Activated T-cell treated with anti-CD3 and anti-CD28 coated beads, Interleukin-2, amount 50 U/mL, for 24 hours (primary cell): ENCODE data around the gene IP6K2.

Source experiments
- DNase-seq: peaks from one replicate; pipeline ENCODE4 v3.0.0-alpha.2; 2020
- H3K27ac Mint-ChIP-seq: 2 replicates; pipeline ENCODE4 v1.8.0; 2020; ENCODE audit warnings: mild to moderate bottlenecking, mixed read lengths
- H3K27me3 Mint-ChIP-seq: 2 replicates; pipeline ENCODE4 v1.8.0; 2020; ENCODE audit warnings: mixed read lengths
- H3K36me3 Mint-ChIP-seq: 2 replicates; pipeline ENCODE4 v1.8.0; 2020; ENCODE audit warnings: low read depth, mixed read lengths
- H3K4me1 Mint-ChIP-seq: 2 replicates; pipeline ENCODE4 v1.8.0; 2020; ENCODE audit warnings: low read depth, mixed read lengths
- H3K4me3 Mint-ChIP-seq: 2 replicates; pipeline ENCODE4 v1.8.0; 2020; ENCODE audit warnings: mild to moderate bottlenecking, moderate library complexity, mixed read lengths
- H3K9me3 Mint-ChIP-seq: 2 replicates; pipeline ENCODE4 v1.8.0; 2020; ENCODE audit warnings: mixed read lengths

IP6K2 gene

GRCh38 chr3:48656061-48656840, 60.8 kb downstream of the IP6K2 start:
- H3K27ac Mint-ChIP-seq = peak overlapping the region; percentile 90
- no peaks in the 10 kb centered on the region for H3K9me3 Mint-ChIP-seq
- H3K27me3 Mint-ChIP-seq = peaks cover 23% of the 10 kb centered on the region
- DNase-seq = peak; percentile 92
- H3K36me3 Mint-ChIP-seq = peaks cover 19% of the 10 kb centered on the region
- peaks cover 23% of the 10 kb centered on the region for H3K4me1 Mint-ChIP-seq
- peak overlapping the region; percentile 78 for H3K4me3 Mint-ChIP-seq

GRCh38 chr3:48655606-48656005, 61.4 kb downstream of the IP6K2 start:
- H3K27ac Mint-ChIP-seq = peak overlapping the region; percentile 90
- no peaks in the 10 kb centered on the region for H3K9me3 Mint-ChIP-seq
- H3K4me3 Mint-ChIP-seq = peak overlapping the region; percentile 78
- no peak for DNase-seq
- peaks cover 21% of the 10 kb centered on the region for H3K4me1 Mint-ChIP-seq
- H3K27me3 Mint-ChIP-seq = peaks cover 18% of the 10 kb centered on the region
- peaks cover 24% of the 10 kb centered on the region for H3K36me3 Mint-ChIP-seq

- Mint-ChIP-seq H3K27ac (peak overlapping the region; percentile 90), H3K4me3 (peak overlapping the region; percentile 78)
- DNase-seq = no peak
These were observed 62.0 kb downstream of the IP6K2 start for GRCh38 chr3:48655063-48655462.

GRCh38 chr3:48652923-48653715, 63.9 kb downstream of the IP6K2 start:
- H3K9me3 Mint-ChIP-seq = no peaks in the 10 kb centered on the region

More at GRCh38 chr3:48655063-48655462, 62.0 kb downstream of the IP6K2 start:
- Mint-ChIP-seq H3K27me3 (peaks cover 12% of the 10 kb centered on the region), H3K9me3 (no peaks in the 10 kb centered on the region), H3K36me3 (peaks cover 24% of the 10 kb centered on the region), H3K4me1 (peaks cover 21% of the 10 kb centered on the region)

GRCh38 chr3:48651771-48652170, 65.2 kb downstream of the IP6K2 start:
- no peaks in the 10 kb centered on the region for H3K27me3 Mint-ChIP-seq
- H3K36me3 Mint-ChIP-seq = peaks cover 24% of the 10 kb centered on the region
- no peak overlapping the region for H3K4me3 Mint-ChIP-seq
- DNase-seq = no peak
- no peak overlapping the region for H3K27ac Mint-ChIP-seq
- peaks cover 12% of the 10 kb centered on the region for H3K4me1 Mint-ChIP-seq
- no peaks in the 10 kb centered on the region for H3K9me3 Mint-ChIP-seq

More at GRCh38 chr3:48652923-48653715, 63.9 kb downstream of the IP6K2 start:
- H3K27me3 Mint-ChIP-seq = no peaks in the 10 kb centered on the region
- H3K4me3 Mint-ChIP-seq = no peak overlapping the region
- peaks cover 21% of the 10 kb centered on the region for H3K4me1 Mint-ChIP-seq
- no peak for DNase-seq
- H3K36me3 Mint-ChIP-seq = peaks cover 24% of the 10 kb centered on the region
- H3K27ac Mint-ChIP-seq = no peak overlapping the region

DNA sequence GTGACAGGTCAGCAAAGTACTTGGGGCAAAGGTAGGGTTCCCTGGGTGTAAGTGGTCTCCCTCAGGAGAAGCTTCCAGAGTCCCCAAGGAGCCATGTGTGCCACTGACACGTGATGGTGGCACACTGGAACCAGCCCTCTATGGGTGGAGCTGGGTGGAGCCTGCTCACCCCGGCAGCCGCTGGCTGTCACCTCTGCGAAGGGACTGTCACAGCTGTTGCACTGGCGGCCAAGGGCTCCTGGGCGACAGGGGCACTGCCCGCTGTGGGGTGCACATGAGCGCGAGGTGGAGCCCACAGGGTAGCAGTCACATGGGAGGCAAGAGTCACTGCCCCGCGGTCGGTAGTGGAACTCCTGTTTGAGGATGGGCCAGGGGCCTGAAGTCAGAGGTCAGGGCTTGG, 66.3 kb downstream of the IP6K2 start:
- Mint-ChIP-seq H3K36me3 (peaks cover 27% of the 10 kb centered on the region), H3K4me3 (no peak overlapping the region), H3K27ac (no peak overlapping the region), H3K4me1 (peaks cover 7% of the 10 kb centered on the region), H3K27me3 (no peaks in the 10 kb centered on the region), H3K9me3 (no peaks in the 10 kb centered on the region)
- no peak for DNase-seq

DNA sequence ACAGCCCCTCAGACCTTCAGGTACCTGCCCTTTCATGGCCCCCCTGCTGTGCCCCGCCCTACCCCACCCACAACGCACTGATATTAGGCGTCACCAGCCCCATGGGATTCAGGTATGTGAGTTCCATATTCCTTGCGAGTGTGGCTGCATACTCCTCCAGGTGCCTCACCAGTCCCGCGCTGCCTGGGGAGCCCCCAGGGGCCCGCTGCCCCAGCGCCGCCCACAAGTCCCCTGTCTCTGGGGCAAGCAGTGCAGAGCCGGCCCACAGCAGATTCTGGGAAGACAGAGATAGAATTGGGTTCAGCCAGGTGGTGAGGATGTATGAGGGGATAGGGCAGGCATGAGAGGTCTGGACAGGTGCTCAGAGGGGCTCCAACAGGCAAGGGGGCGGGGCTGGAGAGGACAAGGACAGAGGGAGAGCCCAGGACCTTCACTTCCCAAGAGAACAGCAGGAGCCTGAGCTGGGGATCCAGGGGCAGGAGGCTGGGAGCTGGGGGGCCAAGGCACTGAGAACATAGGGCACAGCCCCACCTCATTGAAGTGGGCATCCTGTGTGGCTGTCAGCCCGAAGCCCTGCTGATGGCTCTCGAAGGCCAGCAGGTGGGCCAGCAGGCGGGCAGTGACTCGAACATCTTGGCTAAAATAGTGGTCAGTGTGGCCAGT, 68.7 kb downstream of the IP6K2 start:
- Mint-ChIP-seq H3K27ac (no peak overlapping the region), H3K4me1 (no peaks in the 10 kb centered on the region), H3K4me3 (no peak overlapping the region), H3K36me3 (peaks cover 21% of the 10 kb centered on the region), H3K9me3 (no peaks in the 10 kb centered on the region), H3K27me3 (no peaks in the 10 kb centered on the region)
- no peak for DNase-seq

DNA sequence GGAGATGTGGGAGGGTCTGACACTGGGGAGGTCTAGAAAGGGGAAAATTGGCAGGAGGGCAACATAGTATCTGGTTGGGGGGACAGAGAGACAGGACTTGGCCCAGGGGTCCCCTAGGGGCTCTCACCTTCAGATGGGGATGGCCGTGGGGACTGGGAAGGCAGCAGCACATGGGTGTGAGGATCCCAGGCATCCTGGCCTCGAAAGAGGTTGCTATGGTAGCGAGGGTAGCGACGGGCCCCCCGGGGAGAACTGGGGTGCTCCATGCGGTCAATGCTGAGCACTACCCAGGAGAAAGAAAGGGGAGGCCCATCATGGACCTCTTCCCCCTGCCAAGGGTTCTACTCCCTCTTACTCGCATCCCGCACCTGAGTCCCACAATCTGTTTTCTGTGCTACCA, 69.3 kb downstream of the IP6K2 start:
- Mint-ChIP-seq H3K36me3 (peaks cover 20% of the 10 kb centered on the region), H3K27me3 (no peaks in the 10 kb centered on the region), H3K27ac (no peak overlapping the region), H3K4me3 (no peak overlapping the region), H3K9me3 (no peaks in the 10 kb centered on the region), H3K4me1 (no peaks in the 10 kb centered on the region)
- DNase-seq = no peak

- H3K9me3 Mint-ChIP-seq = no peaks in the 10 kb centered on the region
- H3K27me3 Mint-ChIP-seq = no peaks in the 10 kb centered on the region
- H3K4me1 Mint-ChIP-seq = no peaks in the 10 kb centered on the region
- H3K4me3 Mint-ChIP-seq = no peak overlapping the region
- no peak overlapping the region for H3K27ac Mint-ChIP-seq
- DNase-seq = no peak
- peaks cover 25% of the 10 kb centered on the region for H3K36me3 Mint-ChIP-seq
These were observed 71.9 kb downstream of the IP6K2 start for GRCh38 chr3:48644898-48645760.

DNA sequence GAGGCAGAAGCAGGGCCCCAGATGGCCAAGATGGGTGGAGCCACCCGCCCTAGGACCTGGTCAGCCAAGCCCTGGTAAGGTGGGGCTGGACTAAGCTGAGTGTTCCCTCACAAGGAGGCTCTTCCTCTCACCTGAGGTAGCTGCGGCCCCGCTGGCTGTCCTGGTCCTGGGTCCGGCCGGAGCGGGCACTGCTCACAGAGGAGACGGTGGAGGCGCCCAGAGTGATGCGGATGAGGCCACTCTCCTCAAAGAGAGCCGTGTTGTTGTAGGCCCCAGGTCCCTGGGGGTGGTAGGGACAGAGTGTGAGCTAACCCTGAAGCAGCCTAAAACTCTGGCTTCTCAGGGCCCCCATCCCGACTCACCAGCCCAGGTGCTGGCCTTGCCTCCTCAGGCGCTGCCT, 74.4 kb downstream of the IP6K2 start:
- DNase-seq = no peak
- Mint-ChIP-seq H3K4me1 (no peaks in the 10 kb centered on the region), H3K9me3 (no peaks in the 10 kb centered on the region), H3K4me3 (no peak overlapping the region), H3K36me3 (peaks cover 34% of the 10 kb centered on the region), H3K27me3 (no peaks in the 10 kb centered on the region), H3K27ac (no peak overlapping the region)

DNA sequence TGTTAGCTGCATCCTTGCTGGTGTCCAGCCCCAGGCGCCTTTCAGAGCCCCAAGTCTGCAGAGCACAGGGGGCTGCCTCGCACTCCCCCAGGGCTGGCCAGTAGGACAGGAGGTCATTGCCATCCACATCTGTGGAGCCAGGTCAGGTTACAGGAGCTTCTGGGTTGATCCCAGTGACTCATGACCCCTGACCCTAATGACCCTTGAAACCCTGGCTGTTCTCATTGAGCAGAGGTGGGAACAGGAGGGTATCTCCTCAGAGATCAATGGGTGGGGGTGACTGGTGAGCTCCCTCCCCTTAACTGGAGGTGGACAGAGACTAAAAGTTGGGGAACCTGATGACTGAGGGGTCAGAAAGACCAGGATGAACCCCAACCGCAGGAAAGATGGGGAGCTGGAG, 75.6 kb downstream of the IP6K2 start:
- no peak for DNase-seq
- Mint-ChIP-seq H3K27ac (no peak overlapping the region), H3K9me3 (no peaks in the 10 kb centered on the region), H3K36me3 (peaks cover 31% of the 10 kb centered on the region), H3K4me3 (no peak overlapping the region), H3K27me3 (no peaks in the 10 kb centered on the region), H3K4me1 (peaks cover 5% of the 10 kb centered on the region)

DNA sequence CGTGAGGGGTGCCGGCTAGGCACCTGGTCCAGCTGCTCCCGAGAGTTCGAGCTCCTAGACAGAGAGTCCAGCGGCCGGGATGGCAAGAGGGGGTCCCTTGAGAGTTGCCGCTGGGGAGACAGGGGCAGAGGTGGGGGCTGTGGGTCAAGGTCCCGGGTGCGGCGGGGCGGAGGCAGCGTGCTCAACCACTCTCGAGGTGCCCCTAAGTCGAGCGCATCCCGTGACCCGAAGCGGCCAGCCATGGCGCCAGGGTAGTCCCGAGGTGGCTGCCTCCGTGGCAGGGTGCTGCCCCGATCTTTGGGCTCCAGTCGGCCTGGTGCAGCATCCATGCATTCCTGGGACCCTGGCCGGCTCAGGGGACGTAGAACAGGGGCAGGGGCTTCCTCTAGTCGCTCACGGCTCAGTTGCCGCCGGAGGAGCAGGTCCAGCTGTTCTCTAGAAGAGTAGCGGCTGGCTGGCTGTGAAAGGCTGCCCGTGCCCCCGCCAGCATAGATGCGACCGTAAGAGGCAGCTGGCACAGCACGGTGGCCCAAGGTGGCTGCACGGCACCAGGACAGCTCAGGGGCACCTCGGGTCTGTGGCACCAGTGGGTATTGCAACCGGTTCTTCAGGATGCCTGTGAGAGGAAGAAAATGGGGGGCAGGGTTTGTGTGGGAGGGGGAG, 76.9 kb downstream of the IP6K2 start:
- no peak for DNase-seq
- no peaks in the 10 kb centered on the region for H3K9me3 Mint-ChIP-seq
- no peaks in the 10 kb centered on the region for H3K27me3 Mint-ChIP-seq
- no peak overlapping the region for H3K27ac Mint-ChIP-seq
- H3K4me1 Mint-ChIP-seq = peaks cover 12% of the 10 kb centered on the region
- peaks cover 32% of the 10 kb centered on the region for H3K36me3 Mint-ChIP-seq
- no peak overlapping the region for H3K4me3 Mint-ChIP-seq
